ENCODE measurements around the gene CPEB3.
"Not testable (repeated sequence)": the region's sequence is repeated elsewhere in the genome, so short reads cannot be mapped to it uniquely, and the experiment has no call there.

CPEB3 gene

GRCh38 chr10:92062273-92062672 is 228.6 kb downstream of the CPEB3 start:
- in situ Hi-C loops (cut with MboI; ENCODE audit: low sequenced_read_pairs) = no loop called here

- in situ Hi-C loops (cut with MboI; ENCODE audit: low sequenced_read_pairs) = no loop called here
These were observed 236.1 kb downstream of the CPEB3 start for GRCh38 chr10:92054807-92055206.

GRCh38 chr10:92052741-92053140 is 238.1 kb downstream of the CPEB3 start:
- in situ Hi-C loops (cut with MboI; ENCODE audit: low sequenced_read_pairs) = no loop called here

GRCh38 chr10:92052088-92052487 is 238.8 kb downstream of the CPEB3 start:
- in situ Hi-C loops (cut with MboI; ENCODE audit: low sequenced_read_pairs) = no loop called here

GRCh38 chr10:92047215-92047614 is 243.7 kb downstream of the CPEB3 start:
- in situ Hi-C loops (cut with MboI; ENCODE audit: low sequenced_read_pairs) = no loop called here

GRCh38 chr10:92045641-92046106 is 245.2 kb downstream of the CPEB3 start:
- in situ Hi-C loops (cut with MboI; ENCODE audit: low sequenced_read_pairs) = no loop called here

GRCh38 chr10:92042541-92042940 is 248.3 kb downstream of the CPEB3 start:
- in situ Hi-C loops (cut with MboI; ENCODE audit: low sequenced_read_pairs) = no loop called here

- in situ Hi-C loops (cut with MboI; ENCODE audit: low sequenced_read_pairs) = no loop called here
These were observed 251.9 kb downstream of the CPEB3 start for GRCh38 chr10:92038949-92039348.

- in situ Hi-C loops (cut with MboI; ENCODE audit: low sequenced_read_pairs) = not testable (repeated sequence)
These were observed 257.8 kb downstream of the CPEB3 start for GRCh38 chr10:92033070-92033469.

- in situ Hi-C loops (cut with MboI; ENCODE audit: low sequenced_read_pairs) = no loop called here
These were observed 259.3 kb downstream of the CPEB3 start for GRCh38 chr10:92031580-92031979.

GRCh38 chr10:92027141-92027540 is 263.7 kb downstream of the CPEB3 start:
- in situ Hi-C loops (cut with MboI; ENCODE audit: low sequenced_read_pairs) = no loop called here

GRCh38 chr10:92025340-92025739 is 265.5 kb downstream of the CPEB3 start:
- in situ Hi-C loops (cut with MboI; ENCODE audit: low sequenced_read_pairs) = not testable (repeated sequence)

GRCh38 chr10:92024700-92025099 is 266.2 kb downstream of the CPEB3 start:
- in situ Hi-C loops (cut with MboI; ENCODE audit: low sequenced_read_pairs) = no loop called here

GRCh38 chr10:92014620-92015019 is 276.3 kb downstream of the CPEB3 start:
- in situ Hi-C loops (cut with MboI; ENCODE audit: low sequenced_read_pairs) = no loop called here

- in situ Hi-C loops (cut with MboI; ENCODE audit: low sequenced_read_pairs) = no loop called here
These were observed 279.2 kb downstream of the CPEB3 start for GRCh38 chr10:92011560-92012214.

- in situ Hi-C loops (cut with MboI; ENCODE audit: low sequenced_read_pairs) = no loop called here
These were observed 280.7 kb downstream of the CPEB3 start for GRCh38 chr10:92010047-92010735.

GRCh38 chr10:92009445-92009844 is 281.4 kb downstream of the CPEB3 start:
- in situ Hi-C loops (cut with MboI; ENCODE audit: low sequenced_read_pairs) = no loop called here

- in situ Hi-C loops (cut with MboI; ENCODE audit: low sequenced_read_pairs) = no loop called here
These were observed 284.9 kb downstream of the CPEB3 start for GRCh38 chr10:92005978-92006377.

- in situ Hi-C loops (cut with MboI; ENCODE audit: low sequenced_read_pairs) = no loop called here
These were observed 287.6 kb downstream of the CPEB3 start for GRCh38 chr10:92003258-92003657.

- in situ Hi-C loops (cut with MboI; ENCODE audit: low sequenced_read_pairs) = no loop called here
These were observed 288.9 kb downstream of the CPEB3 start for GRCh38 chr10:92001995-92002394.

- in situ Hi-C loops (cut with MboI; ENCODE audit: low sequenced_read_pairs) = no loop called here
These were observed 289.3 kb downstream of the CPEB3 start for GRCh38 chr10:92001581-92001980.
